Fibroblast of skin of left biceps (primary cell): Measurements from ENCODE around the gene IRAK1BP1.
A peak's percentile ranks its signal among the peaks of the same experiment; 100 is the strongest.
"Not testable (repeated sequence)": the region's sequence is repeated elsewhere in the genome, so short reads cannot be mapped to it uniquely, and the experiment has no call there.

Experiments
- DNase-seq, 2 experiments: peaks; one replicate each; pipeline ENCODE4 v3.0.0-alpha.2; 2013; ENCODE audit warnings: low read depth in 2 of 2

The IRAK1BP1 gene, protein sequence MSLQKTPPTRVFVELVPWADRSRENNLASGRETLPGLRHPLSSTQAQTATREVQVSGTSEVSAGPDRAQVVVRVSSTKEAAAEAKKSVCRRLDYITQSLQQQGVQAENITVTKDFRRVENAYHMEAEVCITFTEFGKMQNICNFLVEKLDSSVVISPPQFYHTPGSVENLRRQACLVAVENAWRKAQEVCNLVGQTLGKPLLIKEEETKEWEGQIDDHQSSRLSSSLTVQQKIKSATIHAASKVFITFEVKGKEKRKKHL

DNA sequence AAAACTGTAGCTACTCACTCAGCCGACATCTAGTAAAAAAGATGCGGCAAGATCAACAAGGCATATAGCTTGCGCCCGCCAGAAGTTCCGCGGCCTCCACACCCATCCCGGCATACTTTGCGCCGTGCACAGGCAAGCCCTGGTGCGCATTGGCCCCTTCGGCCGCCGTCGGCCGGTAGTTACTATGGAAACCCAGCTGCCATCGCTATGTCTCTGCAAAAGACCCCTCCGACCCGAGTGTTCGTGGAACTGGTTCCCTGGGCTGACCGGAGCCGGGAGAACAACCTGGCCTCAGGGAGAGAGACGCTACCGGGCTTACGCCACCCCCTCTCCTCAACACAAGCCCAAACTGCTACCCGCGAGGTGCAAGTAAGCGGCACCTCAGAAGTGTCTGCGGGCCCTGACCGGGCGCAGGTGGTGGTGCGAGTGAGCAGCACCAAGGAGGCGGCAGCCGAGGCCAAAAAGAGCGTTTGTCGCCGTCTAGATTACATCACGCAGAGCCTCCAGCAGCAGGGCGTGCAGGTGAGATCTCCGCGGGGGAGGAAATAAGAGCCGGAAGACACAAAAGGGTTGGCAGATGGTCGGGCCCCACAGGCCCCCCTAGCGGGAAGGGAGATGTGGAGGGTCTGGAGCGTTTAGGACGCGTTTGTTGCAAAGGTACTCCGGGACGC lies at the start of gene IRAK1BP1:
TSS of gene IRAK1BP1 (plus strand) at position 182 of the 671 bp plus-strand sequence. CDS start at position 208, 26 bp downstream.
- DNase-seq = peak; percentile 45 to 46

GRCh38 chr6:78824045-78824444 lies 43.3 kb upstream of the IRAK1BP1 start:
- no peak for DNase-seq

DNA sequence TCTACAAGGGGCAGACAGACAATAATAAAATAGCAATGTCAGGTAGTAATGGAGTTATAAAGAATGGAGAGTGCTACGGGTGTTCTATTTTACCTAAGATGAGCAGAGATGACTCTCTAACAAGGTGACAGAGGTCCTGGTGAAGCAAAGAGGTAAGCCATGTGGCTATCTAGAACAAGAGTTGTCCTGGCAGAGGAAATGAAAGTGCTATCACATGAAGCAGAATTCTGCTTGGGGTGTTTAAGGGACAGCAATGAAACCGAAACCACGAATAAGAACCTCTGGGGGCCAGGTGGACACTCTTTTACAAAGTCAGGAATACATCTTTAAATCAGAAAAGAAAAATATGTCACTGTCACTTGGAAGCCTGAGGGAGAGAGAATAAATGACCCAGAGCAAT lies 37.9 kb upstream of the IRAK1BP1 start:
- no peak for DNase-seq

DNA sequence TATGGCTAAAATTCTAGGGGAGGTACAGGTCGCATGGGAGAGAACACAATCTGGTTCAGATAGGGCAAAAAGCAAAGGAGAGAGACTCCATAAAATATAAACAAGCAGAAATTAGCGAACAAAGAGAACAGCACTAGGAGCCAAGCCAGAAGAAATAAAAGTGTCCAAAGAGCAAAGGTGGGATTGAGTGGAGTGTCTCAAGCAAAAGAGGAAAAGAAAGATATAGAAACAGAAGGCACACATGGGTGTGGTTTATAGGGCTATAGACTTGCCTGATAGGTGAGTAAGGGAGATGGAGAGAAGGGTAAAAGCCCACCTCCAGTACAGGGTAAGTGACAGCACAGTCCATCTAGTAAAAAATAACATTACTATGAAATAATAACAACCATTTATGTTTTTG lies 36.5 kb upstream of the IRAK1BP1 start:
- DNase-seq = no peak

GRCh38 chr6:78831492-78831891 lies 35.9 kb upstream of the IRAK1BP1 start:
- no peak for DNase-seq

GRCh38 chr6:78832091-78832808 lies 35.1 kb upstream of the IRAK1BP1 start:
- DNase-seq = peak in 1 of 2 experiments; percentile 3

DNA sequence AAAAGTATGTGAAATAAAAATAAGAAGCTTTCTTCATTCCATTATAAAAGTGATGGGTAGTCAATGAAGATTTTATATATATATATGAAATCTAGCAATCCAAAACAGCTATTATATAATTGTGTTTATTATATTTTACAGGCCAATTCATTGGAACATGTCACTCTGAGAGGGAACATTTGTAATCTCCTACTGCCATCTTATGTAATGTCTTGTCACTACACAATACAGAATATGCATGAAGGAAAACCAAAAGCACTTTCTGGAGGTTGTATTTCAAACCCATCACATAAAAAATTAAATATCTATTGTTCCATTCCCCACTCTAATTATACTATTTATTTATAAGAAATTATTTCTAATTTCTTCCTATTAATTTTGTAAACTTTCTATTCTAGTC lies 31.5 kb upstream of the IRAK1BP1 start:
- DNase-seq = no peak

- DNase-seq = no peak
Observed at GRCh38 chr6:78836598-78836997, 30.8 kb upstream of the IRAK1BP1 start.

- DNase-seq = no peak
Observed at GRCh38 chr6:78841111-78841510, 26.2 kb upstream of the IRAK1BP1 start.

DNA sequence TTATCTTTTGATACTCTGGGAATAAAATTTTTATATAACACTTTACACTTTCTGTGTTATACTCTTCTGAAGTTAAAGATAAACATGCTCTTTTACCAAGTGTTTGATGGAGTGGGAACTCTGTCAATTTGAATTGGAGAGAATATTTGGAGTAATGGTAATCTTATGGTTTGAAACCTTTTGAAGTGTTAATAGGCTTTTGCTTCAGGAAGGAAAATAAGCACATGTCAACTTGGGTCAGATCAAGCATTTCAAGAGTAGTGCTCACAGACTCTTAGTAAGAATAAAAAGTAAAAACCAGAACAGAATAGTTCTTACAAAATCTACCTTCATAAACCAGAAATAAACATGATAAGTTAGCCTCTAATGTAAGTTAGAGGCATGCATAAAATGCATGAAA lies 24.4 kb upstream of the IRAK1BP1 start:
- no peak for DNase-seq

- no peak for DNase-seq
Observed at GRCh38 chr6:78844899-78845298, 22.5 kb upstream of the IRAK1BP1 start.

DNA sequence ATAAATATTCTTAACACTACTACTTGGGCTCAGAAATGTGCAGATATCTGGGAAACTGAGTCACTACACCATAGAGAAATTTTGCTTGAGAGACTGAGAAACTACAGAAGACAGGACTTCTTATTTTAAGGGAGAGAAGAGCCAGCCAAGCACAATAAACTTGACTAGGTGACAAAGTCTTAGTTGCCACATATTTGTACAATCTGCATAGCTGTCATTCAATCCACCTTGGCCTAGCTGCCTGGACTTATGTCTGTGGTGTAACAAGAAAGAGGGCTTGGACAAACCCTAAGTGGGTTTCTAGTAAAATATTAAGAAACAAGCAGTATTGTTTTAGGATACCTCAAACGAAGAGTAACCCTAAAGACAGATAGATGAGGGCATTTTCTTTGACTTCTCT lies 21.8 kb upstream of the IRAK1BP1 start:
- no peak for DNase-seq

GRCh38 chr6:78850621-78851020 lies 16.7 kb upstream of the IRAK1BP1 start:
- no peak for DNase-seq

DNA sequence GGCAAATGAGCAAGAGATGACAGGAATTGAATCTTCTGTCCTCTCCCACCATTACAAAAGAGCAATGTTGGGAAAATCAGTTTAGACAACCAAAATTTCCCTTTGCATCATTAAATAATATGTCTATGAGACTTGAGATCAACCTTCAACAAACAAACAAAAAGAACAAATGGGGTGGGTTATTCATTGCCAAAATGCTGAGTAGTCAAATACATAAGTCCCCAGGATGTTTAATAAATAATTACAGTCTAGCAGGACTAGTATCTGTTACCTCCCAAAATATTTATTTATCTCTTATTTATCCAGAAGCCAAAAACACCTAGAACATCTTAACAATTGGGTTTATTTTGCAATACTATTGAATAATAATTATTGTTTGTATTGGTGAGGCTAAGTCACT lies 16.2 kb upstream of the IRAK1BP1 start:
- no peak for DNase-seq

DNA sequence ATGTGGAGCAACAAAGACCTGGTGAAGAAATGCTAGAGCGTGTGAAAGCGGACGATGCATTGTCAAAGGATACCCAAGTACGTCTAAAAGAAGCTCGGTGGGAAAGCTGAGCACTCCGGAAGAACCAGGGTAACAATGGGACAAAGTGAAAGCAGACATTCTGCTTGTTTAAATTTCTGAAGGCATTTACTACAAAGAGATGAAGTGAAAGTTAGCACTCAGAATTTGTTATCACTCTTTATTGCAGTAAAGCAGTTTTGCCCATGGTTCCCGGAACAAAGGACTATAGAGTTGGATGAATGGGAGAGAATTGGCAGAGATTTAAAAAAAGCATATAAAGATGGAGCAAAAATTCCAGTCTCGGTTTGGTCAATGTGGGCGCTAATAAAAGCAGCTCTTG lies 12.8 kb upstream of the IRAK1BP1 start:
- DNase-seq = no peak

- DNase-seq = not testable (repeated sequence)
Observed at GRCh38 chr6:78858339-78858938, 8.9 kb upstream of the IRAK1BP1 start.

DNA sequence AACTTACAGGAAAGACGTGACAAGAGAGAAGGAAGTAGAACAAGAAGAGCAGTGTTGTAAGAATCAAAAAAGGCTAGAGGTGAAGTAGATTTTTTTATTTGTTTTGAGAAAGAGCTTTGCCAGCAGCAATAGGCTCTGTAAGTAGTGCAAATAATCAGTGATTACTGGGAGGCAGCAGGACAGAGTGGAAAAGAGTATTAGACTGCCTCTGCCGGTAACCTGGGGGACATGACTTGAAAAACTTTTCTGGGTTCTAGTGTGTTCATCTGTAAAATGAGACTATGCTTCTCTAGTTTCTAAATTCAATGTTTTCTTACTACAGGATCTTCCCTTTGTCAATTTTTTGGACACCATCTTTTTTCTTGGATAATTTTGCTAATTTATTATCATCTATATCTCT lies 5.8 kb upstream of the IRAK1BP1 start:
- DNase-seq = no peak

DNA sequence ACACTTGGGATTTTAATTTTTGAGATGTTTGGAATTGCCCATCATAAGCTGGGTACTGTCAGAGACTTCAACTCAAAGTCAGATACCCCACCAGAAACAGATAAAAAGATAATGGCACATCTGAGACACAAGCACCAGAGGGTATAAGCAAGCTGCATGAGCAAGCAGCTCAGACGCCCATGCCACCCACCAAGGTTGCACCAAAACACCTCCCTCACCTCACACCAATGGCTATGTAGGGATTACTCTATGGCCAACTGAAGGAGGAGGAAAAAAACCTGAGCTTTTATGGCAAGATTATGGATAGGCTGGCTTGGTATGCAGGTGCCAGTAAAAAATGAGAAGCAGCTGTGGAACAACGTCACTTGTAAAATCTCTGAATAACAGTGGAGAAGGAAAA lies 3.8 kb upstream of the IRAK1BP1 start:
- no peak for DNase-seq

DNA sequence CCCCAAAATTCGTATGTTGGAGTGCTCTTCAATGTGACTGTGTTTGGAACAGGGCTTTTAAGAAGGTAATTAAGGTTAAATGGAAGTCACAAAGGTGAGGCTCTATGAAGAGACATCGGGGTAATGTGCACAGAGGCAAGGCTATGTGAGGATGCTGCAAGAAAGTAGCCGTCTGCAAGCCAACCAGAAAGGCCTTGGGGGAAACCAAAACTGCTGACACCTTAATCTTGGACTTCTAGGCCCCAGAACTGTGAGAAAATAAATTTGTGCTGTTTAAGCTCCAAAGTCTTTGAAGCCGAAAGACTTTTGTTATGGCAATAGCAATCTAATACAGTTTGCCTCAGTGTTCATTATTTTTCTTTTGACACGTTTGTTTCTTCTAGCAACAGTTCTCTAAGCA lies 2.4 kb upstream of the IRAK1BP1 start:
- no peak for DNase-seq

DNA sequence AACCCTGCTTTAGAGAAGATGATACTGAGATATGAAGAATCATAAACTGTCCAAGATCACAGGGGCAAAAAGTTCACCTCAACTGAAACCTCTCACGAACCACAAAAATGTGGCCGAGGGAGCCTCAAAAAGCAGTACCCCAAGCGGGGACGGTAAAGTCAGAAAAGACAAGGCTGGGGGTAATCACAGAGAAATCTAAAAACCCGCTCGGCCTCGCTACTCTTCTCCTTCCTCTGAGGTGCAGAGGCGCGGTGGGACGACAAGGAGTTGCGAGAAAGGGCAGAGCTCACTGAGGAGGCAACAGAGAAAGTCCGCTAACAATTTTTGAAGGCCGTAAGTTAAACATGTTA lies 356 bp upstream of the IRAK1BP1 start:
- no peak for DNase-seq

DNA sequence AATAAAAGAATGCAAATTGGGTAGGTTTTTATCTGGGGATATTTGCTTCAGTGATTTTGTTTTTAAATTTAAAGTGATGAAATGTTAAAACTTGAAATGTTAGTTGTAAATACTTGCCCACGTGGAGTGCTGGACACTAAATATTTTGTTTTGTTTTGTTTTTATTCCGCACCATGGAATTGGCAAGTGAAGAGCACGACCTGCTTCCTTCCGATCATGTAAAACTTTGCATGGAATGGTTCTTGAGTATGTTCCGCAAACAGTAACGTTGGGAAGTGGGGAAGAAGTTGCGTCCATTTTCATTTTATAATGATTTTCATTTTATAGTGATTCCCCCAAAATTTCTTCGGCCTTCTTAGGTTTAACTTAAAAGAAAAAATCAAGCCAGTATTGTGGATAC lies 765 bp downstream of the IRAK1BP1 start:
- DNase-seq = no peak

DNA sequence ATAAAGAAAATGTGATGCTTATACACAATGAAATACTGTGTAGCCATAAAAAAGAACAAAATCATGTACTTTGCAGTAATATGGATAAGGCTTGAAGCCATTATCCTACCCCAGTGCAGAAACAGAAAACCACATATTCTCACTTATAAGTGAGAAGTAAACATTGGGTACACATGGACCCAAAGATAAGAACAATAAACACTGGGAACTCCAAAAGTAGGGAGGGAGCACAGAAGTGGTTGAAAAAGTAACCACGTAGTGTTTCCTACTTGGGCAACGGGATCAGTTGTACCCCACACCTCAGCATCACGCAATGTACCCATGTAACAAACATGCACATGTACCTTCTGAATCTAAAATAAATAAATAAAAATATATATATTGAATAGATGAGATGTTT lies 8.2 kb downstream of the IRAK1BP1 start:
- no peak for DNase-seq

DNA sequence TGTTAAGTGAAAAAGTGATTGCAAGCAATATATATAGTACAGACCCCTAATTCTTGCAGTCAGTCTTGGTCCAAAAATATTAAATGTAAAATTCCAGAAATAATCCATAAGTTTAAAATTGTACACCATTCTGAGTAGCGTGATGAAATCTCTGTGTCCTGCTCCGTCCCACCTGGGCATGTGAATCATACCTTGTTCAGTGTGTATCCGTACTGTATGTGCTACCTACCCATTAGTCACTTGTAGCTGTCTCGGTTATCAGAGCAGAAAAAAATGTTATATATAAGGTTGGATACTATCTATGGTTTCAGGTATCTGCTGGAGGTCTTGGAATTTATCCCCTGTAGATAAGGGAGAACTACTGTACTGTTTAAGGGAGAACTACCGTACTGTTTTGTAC lies 16.3 kb downstream of the IRAK1BP1 start:
- DNase-seq = no peak
